GM23338 (cell line): ENCODE data around the gene MTA1.

Source experiments
- POLR2AphosphoS5 ChIP-seq: IDR thresholded peaks from 2 replicates; pipeline ENCODE4 v1.6.1; 2016; ENCODE audit warnings: antibody characterized with exemption, low read depth
- TF ChIP-seq, protein P1 (sequence below), 2 experiments: fragments of 200-600 bp in 1 of 2; sonication (generic) in 1 of 2; conservative IDR thresholded peaks; 2 replicates each; pipeline versions ENCODE4 v1.5.1 to v1.6.1; 2016 to 2017; ENCODE audit warnings: antibody characterized with exemption in 2 of 2, low read depth in 2 of 2, mild to moderate bottlenecking in 2 of 2, moderate library complexity in 1 of 2

DNA sequence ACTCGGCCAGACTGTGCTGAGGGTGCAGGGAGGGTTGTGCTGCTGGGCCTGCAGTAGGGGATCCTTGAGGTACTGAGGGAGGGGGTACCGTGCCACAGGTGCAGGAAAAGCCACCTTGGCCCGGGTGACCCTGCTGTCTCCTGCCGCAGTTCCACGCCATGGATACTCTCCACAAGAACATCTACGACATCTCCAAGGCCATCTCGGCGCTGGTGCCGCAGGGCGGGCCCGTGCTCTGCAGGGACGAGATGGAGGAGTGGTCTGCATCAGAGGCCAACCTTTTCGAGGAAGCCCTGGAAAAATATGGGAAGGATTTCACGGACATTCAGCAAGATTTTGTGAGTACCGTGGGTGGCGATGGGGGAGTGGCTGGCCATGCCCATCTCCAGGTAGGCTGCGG lies 41.0 kb downstream of the MTA1 start:
- TF ChIP-seq, protein P1, sequence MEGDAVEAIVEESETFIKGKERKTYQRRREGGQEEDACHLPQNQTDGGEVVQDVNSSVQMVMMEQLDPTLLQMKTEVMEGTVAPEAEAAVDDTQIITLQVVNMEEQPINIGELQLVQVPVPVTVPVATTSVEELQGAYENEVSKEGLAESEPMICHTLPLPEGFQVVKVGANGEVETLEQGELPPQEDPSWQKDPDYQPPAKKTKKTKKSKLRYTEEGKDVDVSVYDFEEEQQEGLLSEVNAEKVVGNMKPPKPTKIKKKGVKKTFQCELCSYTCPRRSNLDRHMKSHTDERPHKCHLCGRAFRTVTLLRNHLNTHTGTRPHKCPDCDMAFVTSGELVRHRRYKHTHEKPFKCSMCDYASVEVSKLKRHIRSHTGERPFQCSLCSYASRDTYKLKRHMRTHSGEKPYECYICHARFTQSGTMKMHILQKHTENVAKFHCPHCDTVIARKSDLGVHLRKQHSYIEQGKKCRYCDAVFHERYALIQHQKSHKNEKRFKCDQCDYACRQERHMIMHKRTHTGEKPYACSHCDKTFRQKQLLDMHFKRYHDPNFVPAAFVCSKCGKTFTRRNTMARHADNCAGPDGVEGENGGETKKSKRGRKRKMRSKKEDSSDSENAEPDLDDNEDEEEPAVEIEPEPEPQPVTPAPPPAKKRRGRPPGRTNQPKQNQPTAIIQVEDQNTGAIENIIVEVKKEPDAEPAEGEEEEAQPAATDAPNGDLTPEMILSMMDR (conservative IDR thresholded peaks at IDR 0.05; ENCODE audit: low read depth in 2 of 2), result no peak
- TF ChIP-seq POLR2AphosphoS5, result no peak
